Measurements from ENCODE around the gene OPCML. TPM values are rescaled to one million over a fixed set of nuclear protein-coding genes. Genes with fewer than 3 reads are reported as not detected.

OPCML gene
- total and polyA plus RNA-seq, 2 of the 13 experiments (the other 11 are each of a cell fraction or from before 2014, with no cell fraction given), result not detected

DNA sequence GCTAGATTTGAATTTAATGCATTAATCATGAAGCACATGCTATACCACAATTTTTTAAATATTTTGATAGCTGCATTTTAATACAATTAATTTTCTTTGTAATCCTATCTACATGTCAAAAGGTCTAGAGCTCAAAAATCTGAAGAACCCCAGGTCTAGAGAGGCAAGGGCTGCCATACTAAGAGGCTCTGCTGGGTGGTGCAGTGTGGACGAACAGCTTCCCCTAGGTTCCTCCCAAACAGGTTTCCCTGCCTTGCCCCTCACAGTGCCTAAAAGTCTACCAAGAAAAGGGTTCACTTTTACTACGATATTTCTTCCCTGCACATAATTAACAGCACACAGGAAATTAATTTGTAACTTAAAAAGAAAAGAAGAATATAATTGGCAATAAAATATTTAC is 681.1 kb downstream of the OPCML start (continued):
- no peak for TF ChIP-seq HHEX (CRISPR knock-in tag; IDR thresholded peaks at IDR 0.05)

DNA sequence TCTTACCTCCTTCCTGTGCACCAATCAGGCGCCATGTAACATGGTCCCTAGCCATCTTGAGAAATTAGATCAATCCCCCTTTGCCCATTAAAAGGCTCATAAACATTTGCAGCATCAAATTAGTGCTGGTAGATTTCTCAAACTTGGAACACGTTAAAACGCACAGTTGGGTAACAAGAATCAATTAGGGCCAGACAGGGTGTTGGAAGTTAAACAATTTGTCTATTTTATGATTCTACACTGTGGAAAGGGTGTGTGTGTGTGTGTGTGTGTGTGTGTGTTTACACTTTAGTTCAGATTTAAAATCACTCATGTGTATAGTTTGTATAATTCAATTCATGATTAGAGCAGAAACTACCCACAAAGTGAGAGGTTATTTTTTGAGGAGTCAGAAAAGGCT is 682.0 kb downstream of the OPCML start:
- no peaks in the 10 kb centered on the region for H3K27me3 ChIP-seq (ENCODE audit: control insufficient read depth in 1 of 2, insufficient read depth in 2 of 2, low read length in 2 of 2)
- no peaks in the 10 kb centered on the region for H3K36me3 ChIP-seq (replicated peaks in 1 of 2; ENCODE audit: control insufficient read depth in 1 of 2, insufficient read depth in 2 of 2, low read length in 2 of 2)
- POLR2A ChIA-PET, result no interaction called here
- intact Hi-C loops (cut with micrococcal nuclease; ENCODE audit: unreplicated experiment), result no loop called here
- FAIRE-seq (no peak), ATAC-seq (no peak), DNase-seq (ENCODE audit: low spot score) (no peak)
- BruUV-seq (replicated peaks), result no TSS peak
- TF ChIP-seq, protein P1, sequence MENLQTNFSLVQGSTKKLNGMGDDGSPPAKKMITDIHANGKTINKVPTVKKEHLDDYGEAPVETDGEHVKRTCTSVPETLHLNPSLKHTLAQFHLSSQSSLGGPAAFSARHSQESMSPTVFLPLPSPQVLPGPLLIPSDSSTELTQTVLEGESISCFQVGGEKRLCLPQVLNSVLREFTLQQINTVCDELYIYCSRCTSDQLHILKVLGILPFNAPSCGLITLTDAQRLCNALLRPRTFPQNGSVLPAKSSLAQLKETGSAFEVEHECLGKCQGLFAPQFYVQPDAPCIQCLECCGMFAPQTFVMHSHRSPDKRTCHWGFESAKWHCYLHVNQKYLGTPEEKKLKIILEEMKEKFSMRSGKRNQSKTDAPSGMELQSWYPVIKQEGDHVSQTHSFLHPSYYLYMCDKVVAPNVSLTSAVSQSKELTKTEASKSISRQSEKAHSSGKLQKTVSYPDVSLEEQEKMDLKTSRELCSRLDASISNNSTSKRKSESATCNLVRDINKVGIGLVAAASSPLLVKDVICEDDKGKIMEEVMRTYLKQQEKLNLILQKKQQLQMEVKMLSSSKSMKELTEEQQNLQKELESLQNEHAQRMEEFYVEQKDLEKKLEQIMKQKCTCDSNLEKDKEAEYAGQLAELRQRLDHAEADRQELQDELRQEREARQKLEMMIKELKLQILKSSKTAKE (CRISPR knock-in tag; IDR thresholded peaks at IDR 0.05; ENCODE audit: borderline replicate concordance), result no peak
- no peak for TF ChIP-seq ZNF878 (CRISPR knock-in tag; IDR thresholded peaks at IDR 0.05)
- no peak for TF ChIP-seq TEAD3 (CRISPR knock-in tag; optimal IDR thresholded peaks at IDR 0.05; ENCODE audit: borderline replicate concordance)
- no peak for TF ChIP-seq SALL2 (CRISPR knock-in tag; IDR thresholded peaks at IDR 0.05)
- TF ChIP-seq, protein P2, sequence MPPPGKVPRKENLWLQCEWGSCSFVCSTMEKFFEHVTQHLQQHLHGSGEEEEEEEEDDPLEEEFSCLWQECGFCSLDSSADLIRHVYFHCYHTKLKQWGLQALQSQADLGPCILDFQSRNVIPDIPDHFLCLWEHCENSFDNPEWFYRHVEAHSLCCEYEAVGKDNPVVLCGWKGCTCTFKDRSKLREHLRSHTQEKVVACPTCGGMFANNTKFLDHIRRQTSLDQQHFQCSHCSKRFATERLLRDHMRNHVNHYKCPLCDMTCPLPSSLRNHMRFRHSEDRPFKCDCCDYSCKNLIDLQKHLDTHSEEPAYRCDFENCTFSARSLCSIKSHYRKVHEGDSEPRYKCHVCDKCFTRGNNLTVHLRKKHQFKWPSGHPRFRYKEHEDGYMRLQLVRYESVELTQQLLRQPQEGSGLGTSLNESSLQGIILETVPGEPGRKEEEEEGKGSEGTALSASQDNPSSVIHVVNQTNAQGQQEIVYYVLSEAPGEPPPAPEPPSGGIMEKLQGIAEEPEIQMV (CRISPR knock-in tag; IDR thresholded peaks at IDR 0.05; ENCODE audit: low read depth), result no peak
- TF ChIP-seq, protein P3, sequence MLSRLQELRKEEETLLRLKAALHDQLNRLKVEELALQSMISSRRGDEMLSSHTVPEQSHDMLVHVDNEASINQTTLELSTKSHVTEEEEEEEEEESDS (CRISPR knock-in tag; IDR thresholded peaks at IDR 0.05; ENCODE audit: borderline replicate concordance), result no peak
- no peak for TF ChIP-seq ZNF7 (CRISPR knock-in tag; IDR thresholded peaks at IDR 0.05)
- TF ChIP-seq, protein P4, sequence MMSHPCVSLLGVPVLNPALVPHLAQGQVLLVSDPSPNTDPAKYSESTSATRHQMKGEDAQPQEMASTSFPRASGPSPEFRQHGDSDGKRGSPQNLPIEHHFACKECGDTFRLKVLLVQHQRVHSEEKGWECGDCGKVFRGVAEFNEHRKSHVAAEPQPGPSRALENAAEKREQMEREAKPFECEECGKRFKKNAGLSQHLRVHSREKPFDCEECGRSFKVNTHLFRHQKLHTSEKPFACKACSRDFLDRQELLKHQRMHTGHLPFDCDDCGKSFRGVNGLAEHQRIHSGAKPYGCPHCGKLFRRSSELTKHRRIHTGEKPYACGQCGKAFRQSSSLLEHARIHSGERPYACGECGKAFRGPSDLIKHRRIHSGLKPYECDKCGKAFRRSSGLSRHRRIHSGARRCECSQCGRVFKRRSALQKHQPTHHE (CRISPR knock-in tag; IDR thresholded peaks at IDR 0.05; ENCODE audit: borderline replicate concordance), result no peak
- no peak for TF ChIP-seq ZNF101 (CRISPR knock-in tag; IDR thresholded peaks at IDR 0.05; ENCODE audit: borderline replicate concordance, low read depth)
- TF ChIP-seq ZNF567 (CRISPR knock-in tag; IDR thresholded peaks at IDR 0.05; ENCODE audit: borderline replicate concordance), result no peak
- no peak for TF ChIP-seq ZNF749 (CRISPR knock-in tag; IDR thresholded peaks at IDR 0.05; ENCODE audit: borderline replicate concordance)
- TF ChIP-seq, protein P5, sequence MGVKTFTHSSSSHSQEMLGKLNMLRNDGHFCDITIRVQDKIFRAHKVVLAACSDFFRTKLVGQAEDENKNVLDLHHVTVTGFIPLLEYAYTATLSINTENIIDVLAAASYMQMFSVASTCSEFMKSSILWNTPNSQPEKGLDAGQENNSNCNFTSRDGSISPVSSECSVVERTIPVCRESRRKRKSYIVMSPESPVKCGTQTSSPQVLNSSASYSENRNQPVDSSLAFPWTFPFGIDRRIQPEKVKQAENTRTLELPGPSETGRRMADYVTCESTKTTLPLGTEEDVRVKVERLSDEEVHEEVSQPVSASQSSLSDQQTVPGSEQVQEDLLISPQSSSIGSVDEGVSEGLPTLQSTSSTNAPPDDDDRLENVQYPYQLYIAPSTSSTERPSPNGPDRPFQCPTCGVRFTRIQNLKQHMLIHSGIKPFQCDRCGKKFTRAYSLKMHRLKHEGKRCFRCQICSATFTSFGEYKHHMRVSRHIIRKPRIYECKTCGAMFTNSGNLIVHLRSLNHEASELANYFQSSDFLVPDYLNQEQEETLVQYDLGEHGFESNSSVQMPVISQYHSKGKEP (CRISPR knock-in tag; IDR thresholded peaks at IDR 0.05), result no peak
- no peak for TF ChIP-seq SMAD1 (CRISPR knock-in tag; IDR thresholded peaks at IDR 0.05; ENCODE audit: borderline replicate concordance, low read depth)
- TF ChIP-seq ZNF615 (CRISPR knock-in tag; IDR thresholded peaks at IDR 0.05; ENCODE audit: borderline replicate concordance), result no peak
- TF ChIP-seq, protein P6, sequence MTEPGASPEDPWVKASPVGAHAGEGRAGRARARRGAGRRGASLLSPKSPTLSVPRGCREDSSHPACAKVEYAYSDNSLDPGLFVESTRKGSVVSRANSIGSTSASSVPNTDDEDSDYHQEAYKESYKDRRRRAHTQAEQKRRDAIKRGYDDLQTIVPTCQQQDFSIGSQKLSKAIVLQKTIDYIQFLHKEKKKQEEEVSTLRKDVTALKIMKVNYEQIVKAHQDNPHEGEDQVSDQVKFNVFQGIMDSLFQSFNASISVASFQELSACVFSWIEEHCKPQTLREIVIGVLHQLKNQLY (CRISPR knock-in tag; IDR thresholded peaks at IDR 0.05), result no peak
- no peak for TF ChIP-seq ZSCAN20 (CRISPR knock-in tag; IDR thresholded peaks at IDR 0.05; ENCODE audit: borderline replicate concordance)
- no peaks in the 10 kb centered on the region for H3K79me2 ChIP-seq (ENCODE audit: insufficient read depth, low read length)
- CTCF ChIA-PET (ENCODE audit: low intra/inter-chr PET ratio, low total read pairs), result no interaction called here
- H3K4me2 ChIP-seq (ENCODE audit: low read depth, low read length), result no peak overlapping the region
- H3K9ac ChIP-seq (ENCODE audit: insufficient read depth, low read depth, low read length), result no peak overlapping the region
- H3K27ac ChIP-seq (ENCODE audit: extremely low read length, insufficient read depth, low read length), result no peak overlapping the region
- H3K4me3 ChIP-seq (replicated peaks in 1 of 3; ENCODE audit: insufficient read depth in 1 of 3, low read depth in 2 of 3, low read length in 3 of 3), result no peak overlapping the region
- H3K4me1 ChIP-seq (ENCODE audit: insufficient read depth, low read length), result no peaks in the 10 kb centered on the region
- H2AFZ ChIP-seq (ENCODE audit: low read length), result no peak overlapping the region
- 0% methylated on average over 2 of the region's 3 CpGs for WGBS (ENCODE audit: low lambda C conversion rate)
- H4K20me1 ChIP-seq (ENCODE audit: insufficient read depth, low read length), result no peaks in the 10 kb centered on the region
- H3K9me3 ChIP-seq (ENCODE audit: low read length), result peaks cover 7% of the 10 kb centered on the region; the same call in 1 of the 2 replicates
- in situ Hi-C loops (cut with HindIII; ENCODE audit: extremely low pct_ligation_motif_present, low pct_unique_long_range_greater_than_20kb), result no loop called here

Measured in HepG2 (cell line).